SK-N-SH (cell line): ENCODE data around the gene GLRA3. TPM values are rescaled to one million over a fixed set of nuclear protein-coding genes. Genes with fewer than 3 reads are reported as not detected.

Source experiments
- CTCF ChIA-PET: fragments of 300-600, 350-600 bp; formaldehyde crosslinking; extraction: SDS; loops from one replicate; lab custom pipeline; 2021; lab: Yijun Ruan, JAX
- POLR2A ChIA-PET: fragments of 350-600 bp; sonication (Branson Sonifier 250); formaldehyde crosslinking; extraction: SDS; loops from one replicate; lab custom pipeline; 2020; ENCODE audit warnings: antibody characterized with exemption, inconsistent platforms; lab: Yijun Ruan, JAX
- DNase-seq: peaks from one replicate; pipeline ENCODE4 v3.0.0; 2012
- H2AFZ ChIP-seq: fragments of 200-600 bp; sonication (generic); 2 replicates; pipeline ENCODE4 v1.8.1; 2016; ENCODE audit warnings: antibody characterized with exemption, mild to moderate bottlenecking, low read depth
- H3F3A ChIP-seq: fragments of 200-600 bp; sonication (generic); replicated peaks from 2 replicates; pipeline ENCODE3; 2016; ENCODE audit warnings: antibody characterized with exemption, mild to moderate bottlenecking; ENCODE audit not compliant: insufficient read depth
- H3K27ac ChIP-seq, 2 experiments: fragments of 200-500 bp in 1 of 2; fragments of 200-600 bp in 1 of 2; sonication (Bioruptor generic) in 1 of 2; sonication (generic), shearing (Covaris generic) in 1 of 2; 2 replicates each; pipeline versions ENCODE4 v1.5.1 to v1.6.1; 2014 to 2016; ENCODE audit warnings: low read depth in 2 of 2, inconsistent platforms in 1 of 2, low read length in 1 of 2, mild to moderate bottlenecking in 1 of 2, mixed read lengths in 1 of 2
- H3K27me3 ChIP-seq: fragments of 200-600 bp; sonication (generic), shearing (Covaris generic); 2 replicates; pipeline ENCODE4 v1.6.1; 2016; ENCODE audit warnings: mixed run types; ENCODE audit not compliant: insufficient read depth
- H3K36me3 ChIP-seq, 2 experiments: fragments of 200-500 bp in 1 of 2; fragments of 200-600 bp in 1 of 2; sonication (Bioruptor generic) in 1 of 2; sonication (generic) in 1 of 2; replicated peaks in 1 of 2; 2 replicates each; pipeline versions ENCODE3 to v1.5.1; 2014 to 2016; ENCODE audit warnings: low read length in 1 of 2, mild to moderate bottlenecking in 1 of 2; ENCODE audit not compliant: insufficient read depth in 2 of 2, control insufficient read depth in 1 of 2
- H3K4me1 ChIP-seq, 2 experiments: fragments of 200-500 bp in 1 of 2; fragments of 200-600 bp in 1 of 2; sonication (Bioruptor generic) in 1 of 2; sonication (generic), shearing (Covaris generic) in 1 of 2; 2 replicates each; pipeline versions ENCODE4 v1.5.1 to v1.6.1; 2014 to 2016; ENCODE audit warnings: low read depth in 1 of 2, low read length in 1 of 2, mixed run types in 1 of 2; ENCODE audit not compliant: insufficient read depth in 2 of 2, control insufficient read depth in 1 of 2
- H3K4me2 ChIP-seq: fragments of 200-600 bp; sonication (generic), shearing (Covaris generic); 2 replicates; pipeline ENCODE4 v1.6.1; 2017; ENCODE audit warnings: mixed run types
- H3K4me3 ChIP-seq, 2 experiments: fragments of 200-500 bp in 1 of 2; fragments of 200-600 bp in 1 of 2; sonication (Bioruptor generic) in 1 of 2; sonication (generic), shearing (Covaris generic) in 1 of 2; 2 replicates each; pipeline versions ENCODE4 v1.5.1 to v1.8.1; 2014 to 2016; ENCODE audit warnings: low read depth in 2 of 2, inconsistent platforms in 1 of 2, low read length in 1 of 2, mild to moderate bottlenecking in 1 of 2, mixed read lengths in 1 of 2, moderate library complexity in 1 of 2
- H3K79me2 ChIP-seq: fragments of 200-600 bp; sonication (generic); 2 replicates; pipeline ENCODE4 v1.8.1; 2017; ENCODE audit warnings: mild to moderate bottlenecking; ENCODE audit not compliant: insufficient read depth
- H3K9ac ChIP-seq: fragments of 200-600 bp; sonication (generic); 2 replicates; pipeline ENCODE4 v1.6.1; 2017; ENCODE audit warnings: mixed run types
- H3K9me2 ChIP-seq: fragments of 200-600 bp; sonication (generic); 2 replicates; pipeline ENCODE4 v1.6.1; 2017; ENCODE audit warnings: mixed run types
- H3K9me3 ChIP-seq: fragments of 200-600 bp; sonication (generic); 2 replicates; pipeline ENCODE4 v1.6.1; 2017; ENCODE audit warnings: mixed run types, mild to moderate bottlenecking, moderate library complexity
- H4K20me1 ChIP-seq: fragments of 200-600 bp; sonication (generic); 2 replicates; pipeline ENCODE4 v1.6.1; 2017; ENCODE audit warnings: mild to moderate bottlenecking, mixed run types; ENCODE audit not compliant: insufficient read depth
- CHD2 ChIP-seq: fragments of 150-350 bp; IDR thresholded peaks from 2 replicates; pipeline ENCODE4 v1.6.1; 2018; ENCODE audit warnings: low read length; ENCODE audit not compliant: partially characterized antibody
- ELF1 ChIP-seq: IDR thresholded peaks from 2 replicates; pipeline ENCODE4 v1.4.0; 2012
- EP300 ChIP-seq, 2 experiments: IDR thresholded peaks; 2 replicates each; pipeline versions ENCODE4 v1.4.0 to v1.6.1; 2012; ENCODE audit warnings: borderline replicate concordance in 1 of 2, low read depth in 1 of 2, low read length in 1 of 2
- FOSL2 ChIP-seq: IDR thresholded peaks from 2 replicates; pipeline ENCODE4 v1.4.0; 2012; ENCODE audit warnings: low read depth, mild to moderate bottlenecking, moderate library complexity, borderline replicate concordance
- FOXJ3 ChIP-seq: sonication (generic); formaldehyde crosslinking; IDR thresholded peaks from 2 replicates; pipeline ENCODE4 v1.5.1; 2020; ENCODE audit warnings: mild to moderate bottlenecking, missing genetic modification reagents
- GABPA ChIP-seq: IDR thresholded peaks from 2 replicates; pipeline ENCODE4 v1.4.0; 2012; ENCODE audit warnings: low read depth, mild to moderate bottlenecking
- GATA2 ChIP-seq: sonication (generic); formaldehyde crosslinking; IDR thresholded peaks from 2 replicates; pipeline ENCODE4 v1.5.0; 2020; ENCODE audit warnings: mild to moderate bottlenecking, missing genetic modification reagents
- JUND ChIP-seq: IDR thresholded peaks from 2 replicates; pipeline ENCODE4 v1.4.0; 2012
- NRF1 ChIP-seq: IDR thresholded peaks from 2 replicates; pipeline ENCODE4 v1.6.1; 2012; ENCODE audit warnings: low read depth, mild to moderate bottlenecking, low read length
- POLR2AphosphoS5 ChIP-seq: IDR thresholded peaks from 2 replicates; pipeline ENCODE4 v1.6.1; 2012; ENCODE audit warnings: low read depth, low read length
- RAD21 ChIP-seq: IDR thresholded peaks from 2 replicates; pipeline ENCODE4 v1.6.1; 2012; ENCODE audit warnings: mild to moderate bottlenecking, low read length
- RXRA ChIP-seq: IDR thresholded peaks from 2 replicates; pipeline ENCODE4 v1.4.0; 2012; ENCODE audit warnings: low read depth, mild to moderate bottlenecking, borderline replicate concordance
- TAF1 ChIP-seq: IDR thresholded peaks from 2 replicates; pipeline ENCODE4 v1.6.1; 2012; ENCODE audit warnings: low read depth, mild to moderate bottlenecking, low read length, moderate library complexity, borderline replicate concordance
- TCF12 ChIP-seq: IDR thresholded peaks from 2 replicates; pipeline ENCODE4 v1.4.0; 2012
- TEAD4 ChIP-seq: IDR thresholded peaks from 2 replicates; pipeline ENCODE4 v1.4.0; 2012; ENCODE audit warnings: mild to moderate bottlenecking, borderline replicate concordance; ENCODE audit not compliant: insufficient read depth
- YY1 ChIP-seq: IDR thresholded peaks from 2 replicates; pipeline ENCODE4 v1.4.0; 2012; ENCODE audit warnings: low read depth, mild to moderate bottlenecking
- whole genome bisulfite sequencing: methylation state at CpG from one replicate; pipeline ENCODE4 v1.1.6; 2017; ENCODE audit warnings: low lambda C conversion rate; 5-methylcytosine and 5-hydroxymethylcytosine counted together
- polyA plus RNA-seq, 3 experiments: library from polyadenylated mRNA; depleted of rRNA; stranded (reverse); fragments of >200 nt; gene quantifications; 2 replicates each; pipeline ENCODE4 v1.2.3, GENCODE V29; 2012
- TF ChIP-seq, protein P1 (sequence below): fragments of 150-350 bp; IDR thresholded peaks from 2 replicates; pipeline ENCODE4 v1.6.1; 2017; ENCODE audit warnings: antibody characterized with exemption, low read length, low read depth, borderline replicate concordance
- TF ChIP-seq, protein P2 (sequence below): IDR thresholded peaks from 2 replicates; pipeline ENCODE4 v1.4.0; 2012; ENCODE audit warnings: low read depth, borderline replicate concordance
- TF ChIP-seq, protein P3 (sequence below): IDR thresholded peaks from 2 replicates; pipeline ENCODE4 v1.4.0; 2012; ENCODE audit warnings: low read depth
- TF ChIP-seq, protein P4 (sequence below): IDR thresholded peaks from 2 replicates; pipeline ENCODE4 v1.4.0; 2012; ENCODE audit warnings: low read depth, borderline replicate concordance

GLRA3 gene
- polyA plus RNA-seq, 1 of the 3 experiments (the other 2 are of a cell fraction): not detected

GRCh38 chr4:174864031-174864430, 35.0 kb upstream of the GLRA3 start:
- DNase-seq: no peak
- Histone ChIP-seq H2AFZ (no peak overlapping the region), H3K79me2 (no peaks in the 10 kb centered on the region), H3K9me2 (no peaks in the 10 kb centered on the region), H3K4me2 (no peak overlapping the region), H3K27me3 (no peaks in the 10 kb centered on the region), H3K9ac (no peak overlapping the region), H3K27ac (no peak overlapping the region), H3K9me3 (no peaks in the 10 kb centered on the region), H3K4me1 (no peaks in the 10 kb centered on the region), H3F3A (no peaks in the 10 kb centered on the region), H4K20me1 (no peaks in the 10 kb centered on the region), H3K4me3 (no peak overlapping the region), H3K36me3 (no peaks in the 10 kb centered on the region)
- POLR2A ChIA-PET: no interaction called here
- WGBS: 17% methylated on average over 2 of the region's 2 CpGs
- CTCF ChIA-PET: no interaction called here
- TF ChIP-seq, protein P1, sequence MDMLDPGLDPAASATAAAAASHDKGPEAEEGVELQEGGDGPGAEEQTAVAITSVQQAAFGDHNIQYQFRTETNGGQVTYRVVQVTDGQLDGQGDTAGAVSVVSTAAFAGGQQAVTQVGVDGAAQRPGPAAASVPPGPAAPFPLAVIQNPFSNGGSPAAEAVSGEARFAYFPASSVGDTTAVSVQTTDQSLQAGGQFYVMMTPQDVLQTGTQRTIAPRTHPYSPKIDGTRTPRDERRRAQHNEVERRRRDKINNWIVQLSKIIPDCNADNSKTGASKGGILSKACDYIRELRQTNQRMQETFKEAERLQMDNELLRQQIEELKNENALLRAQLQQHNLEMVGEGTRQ: no peak
- TF ChIP-seq, protein P2, sequence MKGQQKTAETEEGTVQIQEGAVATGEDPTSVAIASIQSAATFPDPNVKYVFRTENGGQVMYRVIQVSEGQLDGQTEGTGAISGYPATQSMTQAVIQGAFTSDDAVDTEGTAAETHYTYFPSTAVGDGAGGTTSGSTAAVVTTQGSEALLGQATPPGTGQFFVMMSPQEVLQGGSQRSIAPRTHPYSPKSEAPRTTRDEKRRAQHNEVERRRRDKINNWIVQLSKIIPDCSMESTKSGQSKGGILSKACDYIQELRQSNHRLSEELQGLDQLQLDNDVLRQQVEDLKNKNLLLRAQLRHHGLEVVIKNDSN: no peak
- TF ChIP-seq RAD21 (no peak), CHD2 (no peak), RXRA (no peak), POLR2AphosphoS5 (no peak), EP300 (IDR thresholded peaks at IDR 0.05; ENCODE audit: borderline replicate concordance in 1 of 2, low read depth in 1 of 2, low read length in 1 of 2) (no peak), FOSL2 (no peak), TCF12 (no peak), TEAD4 (no peak), ELF1 (no peak), NRF1 (no peak), TAF1 (no peak), JUND (no peak), YY1 (no peak), GATA2 (CRISPR knock-in tag) (no peak), FOXJ3 (CRISPR knock-in tag) (no peak), GABPA (no peak)
- TF ChIP-seq, protein P3, sequence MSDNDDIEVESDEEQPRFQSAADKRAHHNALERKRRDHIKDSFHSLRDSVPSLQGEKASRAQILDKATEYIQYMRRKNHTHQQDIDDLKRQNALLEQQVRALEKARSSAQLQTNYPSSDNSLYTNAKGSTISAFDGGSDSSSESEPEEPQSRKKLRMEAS: no peak
- TF ChIP-seq, protein P4, sequence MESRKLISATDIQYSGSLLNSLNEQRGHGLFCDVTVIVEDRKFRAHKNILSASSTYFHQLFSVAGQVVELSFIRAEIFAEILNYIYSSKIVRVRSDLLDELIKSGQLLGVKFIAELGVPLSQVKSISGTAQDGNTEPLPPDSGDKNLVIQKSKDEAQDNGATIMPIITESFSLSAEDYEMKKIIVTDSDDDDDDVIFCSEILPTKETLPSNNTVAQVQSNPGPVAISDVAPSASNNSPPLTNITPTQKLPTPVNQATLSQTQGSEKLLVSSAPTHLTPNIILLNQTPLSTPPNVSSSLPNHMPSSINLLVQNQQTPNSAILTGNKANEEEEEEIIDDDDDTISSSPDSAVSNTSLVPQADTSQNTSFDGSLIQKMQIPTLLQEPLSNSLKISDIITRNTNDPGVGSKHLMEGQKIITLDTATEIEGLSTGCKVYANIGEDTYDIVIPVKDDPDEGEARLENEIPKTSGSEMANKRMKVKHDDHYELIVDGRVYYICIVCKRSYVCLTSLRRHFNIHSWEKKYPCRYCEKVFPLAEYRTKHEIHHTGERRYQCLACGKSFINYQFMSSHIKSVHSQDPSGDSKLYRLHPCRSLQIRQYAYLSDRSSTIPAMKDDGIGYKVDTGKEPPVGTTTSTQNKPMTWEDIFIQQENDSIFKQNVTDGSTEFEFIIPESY: no peak
